Stomach (tissue), 9 donors: ENCODE data around the gene GOLGA3. TPM values are rescaled to one million over a fixed set of nuclear protein-coding genes. Genes with fewer than 3 reads are reported as not detected.

Experiments used
- DNase-seq, 2 donors: peaks; one replicate each; pipeline versions ENCODE4 v3.0.0 to v3.0.0-alpha.2; 2013 to 2019
- H3K27ac ChIP-seq, 5 donors: fragments of 200-600 bp in 4 of 5; sonication (generic) in 4 of 5; one replicate each; pipeline ENCODE4 v1.5.1; 2013 to 2019; ENCODE audit warnings: mild to moderate bottlenecking in 1 of 5, moderate library complexity in 1 of 5
- H3K27me3 ChIP-seq, 3 donors: fragments of 200-600 bp; sonication (generic); one replicate each; pipeline ENCODE4 v1.5.1; 2017 to 2019; ENCODE audit warnings: mixed run types in 1 of 3
- H3K36me3 ChIP-seq, 4 donors: fragments of 200-600 bp; sonication (generic); 1 replicate in 3 of 4; 2 replicates in 1 of 4; pipeline ENCODE4 v1.5.1; 2016 to 2019
- H3K4me1 ChIP-seq, 4 donors: fragments of 200-600 bp; sonication (generic); one replicate each; pipeline ENCODE4 v1.5.1; 2016 to 2019
- H3K4me3 ChIP-seq, 4 donors: fragments of 200-600 bp; sonication (generic) in 3 of 4; one replicate each; pipeline ENCODE4 v1.5.1; 2016 to 2019; ENCODE audit warnings: mild to moderate bottlenecking in 1 of 4
- H3K9me3 ChIP-seq, 4 donors: fragments of 200-600 bp; sonication (generic); one replicate each; pipeline ENCODE4 v1.5.1; 2016 to 2019
- CTCF ChIP-seq, 7 experiments: fragments of 450-650 bp in 4 of 7; fragments of 200-600 bp in 3 of 7; sonication (generic) in 3 of 7; IDR thresholded peaks; one replicate each; pipeline ENCODE4 v1.5.1; 2016 to 2019; ENCODE audit warnings: antibody characterized with exemption in 7 of 7, control low read depth in 2 of 7, mild to moderate bottlenecking in 1 of 7
- EP300 ChIP-seq: sonication (generic); formaldehyde crosslinking; IDR thresholded peaks from one replicate; pipeline ENCODE4 v1.6.1; 2017; ENCODE audit warnings: antibody characterized with exemption
- POLR2A ChIP-seq, 4 donors: fragments of 450-650 bp; IDR thresholded peaks; one replicate each; pipeline ENCODE4 v1.6.1; 2016; ENCODE audit warnings: antibody characterized with exemption in 4 of 4, control low read depth in 2 of 4, mild to moderate bottlenecking in 1 of 4, moderate library complexity in 1 of 4
- POLR2AphosphoS5 ChIP-seq, 3 donors: sonication (generic); formaldehyde crosslinking; IDR thresholded peaks; one replicate each; pipeline ENCODE4 v1.6.1; 2016; ENCODE audit warnings: antibody characterized with exemption in 3 of 3
- WGBS, 5 donors: extraction: QIAGEN DNeasy Blood & Tissue Kit in 3 of 5; methylation state at CpG; one replicate each; pipeline versions ENCODE4 v1.1.5 to v1.1.7; 2013 to 2018; 5-methylcytosine and 5-hydroxymethylcytosine counted together
- intact Hi-C: fragments of 100-400 bp; cut with DNase I; formaldehyde crosslinking; loops from one replicate; pipeline ENCODE4 v1.15.1; 2023; ENCODE audit warnings: low total_unique reads
- polyA plus RNA-seq, 3 donors: library from polyadenylated mRNA; stranded (reverse); fragments of 200-250 nt; gene quantifications; one replicate each; pipeline ENCODE4 v1.2.3, GENCODE V29; 2013
- total RNA-seq, 5 donors: library from RNA; depleted of rRNA; stranded (reverse); fragments of >200 nt; gene quantifications; one replicate each; pipeline versions ENCODE4 v1.1.0 to v1.2.3, GENCODE V29; 2014 to 2016
- donor health status: healthy with polysubstance abuse.
- donor health status: Bipolar disorder and iron deficiency.
- donor health status: healthy.

GOLGA3 gene
- total and polyA plus RNA-seq, 8 donors = 8.8 to 204 (median 55.3) TPM

GRCh38 chr12:132806857-132807256 lies 21.8 kb downstream of the GOLGA3 start:
- TF ChIP-seq POLR2AphosphoS5 (IDR thresholded peaks at IDR 0.05) (no peak), POLR2A (IDR thresholded peaks at IDR 0.05) (no peak)
- H3K27ac ChIP-seq = no peak overlapping the region
- H3K9me3 ChIP-seq = no peaks in the 10 kb centered on the region
- no peaks in the 10 kb centered on the region for H3K27me3 ChIP-seq
- intact Hi-C loops = no loop called here
- DNase-seq = no peak
- no peaks in the 10 kb centered on the region for H3K4me1 ChIP-seq
- peaks cover 78 to 98% (median 94%) of the 10 kb centered on the region in 4 donors for H3K36me3 ChIP-seq
- H3K4me3 ChIP-seq = no peak overlapping the region
- WGBS, 5 donors = 89 to 91% (median 91%) methylated on average over 18 of the region's 18 CpGs

- WGBS, 5 donors = 57 to 72% (median 65%) methylated on average over 12 to 16 of the region's 16 CpGs
- intact Hi-C loops = no loop called here
Measured at GRCh38 chr12:132804426-132804861, 24.2 kb downstream of the GOLGA3 start.

GRCh38 chr12:132803888-132804287 lies 24.8 kb downstream of the GOLGA3 start:
- Histone ChIP-seq H3K27ac (no peak overlapping the region), H3K4me3 (no peak overlapping the region), H3K4me1 (no peaks in the 10 kb centered on the region), H3K36me3 (peaks cover 91 to 98% (median 97%) of the 10 kb centered on the region in 4 donors), H3K9me3 (no peaks in the 10 kb centered on the region), H3K27me3 (no peaks in the 10 kb centered on the region)
- 86 to 95% (median 91%) methylated on average over 14 to 15 of the region's 15 CpGs for WGBS, 5 donors
- intact Hi-C loops = no loop called here
- DNase-seq = no peak
- TF ChIP-seq EP300 (no peak), POLR2A (IDR thresholded peaks at IDR 0.05) (no peak), POLR2AphosphoS5 (IDR thresholded peaks at IDR 0.05) (no peak), CTCF (IDR thresholded peaks at IDR 0.05) (no peak)

More at GRCh38 chr12:132804426-132804861, 24.2 kb downstream of the GOLGA3 start:
- H3K36me3 ChIP-seq = peaks cover 86 to 98% (median 97%) of the 10 kb centered on the region in 4 donors
- no peaks in the 10 kb centered on the region for H3K9me3 ChIP-seq
- peak; percentile 68 to 79 for DNase-seq
- H3K4me1 ChIP-seq = no peaks in the 10 kb centered on the region
- TF ChIP-seq EP300 (no peak), POLR2AphosphoS5 (IDR thresholded peaks at IDR 0.05) (no peak), POLR2A (IDR thresholded peaks at IDR 0.05) (no peak), CTCF (IDR thresholded peaks at IDR 0.05) (no peak)
- no peaks in the 10 kb centered on the region for H3K27me3 ChIP-seq
- H3K4me3 ChIP-seq = no peak overlapping the region
- peak overlapping the region in 1 of 5 donors; percentile 63 for H3K27ac ChIP-seq

- TF ChIP-seq POLR2A (IDR thresholded peaks at IDR 0.05) (no peak), EP300 (no peak), CTCF (IDR thresholded peaks at IDR 0.05) (no peak), POLR2AphosphoS5 (IDR thresholded peaks at IDR 0.05) (no peak)
- H3K4me3 ChIP-seq = no peak overlapping the region
- no peaks in the 10 kb centered on the region for H3K27me3 ChIP-seq
- 89 to 97% (median 93%) methylated on average over 14 of the region's 14 CpGs for WGBS, 5 donors
- no peak for DNase-seq
- H3K4me1 ChIP-seq = no peaks in the 10 kb centered on the region
- intact Hi-C loops = no loop called here
- no peaks in the 10 kb centered on the region for H3K9me3 ChIP-seq
- peaks cover 93 to 98% (median 97%) of the 10 kb centered on the region in 4 donors for H3K36me3 ChIP-seq
- H3K27ac ChIP-seq = no peak overlapping the region
Measured at GRCh38 chr12:132803125-132803524, 25.5 kb downstream of the GOLGA3 start.

- TF ChIP-seq POLR2A (IDR thresholded peaks at IDR 0.05) (no peak), POLR2AphosphoS5 (IDR thresholded peaks at IDR 0.05) (no peak), CTCF (IDR thresholded peaks at IDR 0.05) (no peak), EP300 (no peak)
- Histone ChIP-seq H3K27me3 (no peaks in the 10 kb centered on the region), H3K4me3 (no peak overlapping the region), H3K9me3 (no peaks in the 10 kb centered on the region), H3K4me1 (no peaks in the 10 kb centered on the region), H3K27ac (no peak overlapping the region), H3K36me3 (peaks cover 93 to 98% (median 97%) of the 10 kb centered on the region in 4 donors)
- intact Hi-C loops = no loop called here
- DNase-seq = no peak
- 92 to 96% (median 94%) methylated on average over 20 to 28 of the region's 28 CpGs for WGBS, 5 donors
Measured at GRCh38 chr12:132801741-132802140, 26.9 kb downstream of the GOLGA3 start.
